ENCODE results near the gene LRFN2. TPM values are rescaled to one million over a fixed set of nuclear protein-coding genes. Genes with fewer than 3 reads are reported as not detected.

Gene LRFN2
- total RNA-seq, 1 experiment from 2014 or later = not detected

GRCh38 chr6:40623178-40623577 lies 36.0 kb upstream of the LRFN2 start:
- TF ChIP-seq CTCF (IDR thresholded peaks at IDR 0.05; ENCODE audit: insufficient read depth in 1 of 2, low read depth in 1 of 2, low read length in 1 of 2, severe bottlenecking in 1 of 2, unreplicated experiment in 1 of 2) = no peak
- CTCF ChIA-PET = no interaction called here
- Mint-ChIP-seq H3K9me3 (ENCODE audit: unreplicated experiment) (peaks cover 10% of the 10 kb centered on the region), H3K4me3 (ENCODE audit: unreplicated experiment) (no peak overlapping the region), H3K36me3 (ENCODE audit: insufficient read depth, unreplicated experiment) (no peaks in the 10 kb centered on the region), H3K27me3 (ENCODE audit: insufficient read depth, unreplicated experiment) (peaks cover 3% of the 10 kb centered on the region), H3K4me1 (ENCODE audit: low read depth, unreplicated experiment) (no peaks in the 10 kb centered on the region), H3K27ac (ENCODE audit: unreplicated experiment) (no peak overlapping the region)
- no peaks in the 10 kb centered on the region for H3K4me1 ChIP-seq
- DNase-seq = no peak
- H3K4me3 ChIP-seq (ENCODE audit: low read depth, low read length) = no peak overlapping the region
- no peaks in the 10 kb centered on the region for H3K9me3 ChIP-seq
- H3K36me3 ChIP-seq (ENCODE audit: control insufficient read depth, insufficient read depth, low read length) = no peaks in the 10 kb centered on the region
- intact Hi-C loops (cut with micrococcal nuclease; ENCODE audit: unreplicated experiment) = no loop called here
- BruUV-seq (replicated peaks) = no TSS peak
- POLR2A ChIA-PET = no interaction called here
- no peaks in the 10 kb centered on the region for H3K27me3 ChIP-seq (replicated peaks; ENCODE audit: control insufficient read depth, insufficient read depth, low read length)

GRCh38 chr6:40620574-40621240 lies 33.5 kb upstream of the LRFN2 start:
- intact Hi-C loops (cut with micrococcal nuclease; ENCODE audit: unreplicated experiment) = no loop called here
- ChIA-PET CTCF (no interaction called here), POLR2A (no interaction called here)

GRCh38 chr6:40614671-40615070 lies 27.5 kb upstream of the LRFN2 start:
- POLR2A ChIA-PET = no interaction called here
- Histone ChIP-seq H3K4me1 (no peaks in the 10 kb centered on the region), H3K27me3 (replicated peaks; ENCODE audit: control insufficient read depth, insufficient read depth, low read length) (no peaks in the 10 kb centered on the region; the same call in 1 of the 2 replicates), H3K36me3 (ENCODE audit: control insufficient read depth, insufficient read depth, low read length) (no peaks in the 10 kb centered on the region), H3K9me3 (0 out of 2 replicates have a peak, but pooled peaks cover 3% of the 10 kb centered on the region), H3K4me3 (ENCODE audit: low read depth, low read length) (no peak overlapping the region)
- Mint-ChIP-seq H3K4me3 (ENCODE audit: unreplicated experiment) (no peak overlapping the region), H3K27ac (ENCODE audit: unreplicated experiment) (no peak overlapping the region), H3K27me3 (ENCODE audit: insufficient read depth, unreplicated experiment) (peaks cover 33% of the 10 kb centered on the region), H3K9me3 (ENCODE audit: unreplicated experiment) (no peaks in the 10 kb centered on the region), H3K36me3 (ENCODE audit: insufficient read depth, unreplicated experiment) (no peaks in the 10 kb centered on the region), H3K4me1 (ENCODE audit: low read depth, unreplicated experiment) (no peaks in the 10 kb centered on the region)
- no peak for DNase-seq
- no TSS peak for BruUV-seq (replicated peaks)
- CTCF ChIA-PET = no interaction called here
- intact Hi-C loops (cut with micrococcal nuclease; ENCODE audit: unreplicated experiment) = no loop called here
- no peak for TF ChIP-seq CTCF (IDR thresholded peaks at IDR 0.05; ENCODE audit: insufficient read depth in 1 of 2, low read depth in 1 of 2, low read length in 1 of 2, severe bottlenecking in 1 of 2, unreplicated experiment in 1 of 2)

More at GRCh38 chr6:40620574-40621240, 33.5 kb upstream of the LRFN2 start:
- Histone ChIP-seq H3K27me3 (replicated peaks; ENCODE audit: control insufficient read depth, insufficient read depth, low read length) (no peaks in the 10 kb centered on the region), H3K4me3 (ENCODE audit: low read depth, low read length) (no peak overlapping the region), H3K36me3 (ENCODE audit: control insufficient read depth, insufficient read depth, low read length) (no peaks in the 10 kb centered on the region), H3K9me3 (0 out of 2 replicates have a peak, but pooled peaks cover 3% of the 10 kb centered on the region), H3K4me1 (no peaks in the 10 kb centered on the region)
- Mint-ChIP-seq H3K27ac (ENCODE audit: unreplicated experiment) (no peak overlapping the region), H3K27me3 (ENCODE audit: insufficient read depth, unreplicated experiment) (peaks cover 13% of the 10 kb centered on the region), H3K4me1 (ENCODE audit: low read depth, unreplicated experiment) (no peaks in the 10 kb centered on the region), H3K9me3 (ENCODE audit: unreplicated experiment) (peaks cover 5% of the 10 kb centered on the region), H3K4me3 (ENCODE audit: unreplicated experiment) (no peak overlapping the region), H3K36me3 (ENCODE audit: insufficient read depth, unreplicated experiment) (no peaks in the 10 kb centered on the region)
- no TSS peak for BruUV-seq (replicated peaks)
- DNase-seq = no peak
- no peak for TF ChIP-seq CTCF (IDR thresholded peaks at IDR 0.05; ENCODE audit: insufficient read depth in 1 of 2, low read depth in 1 of 2, low read length in 1 of 2, severe bottlenecking in 1 of 2, unreplicated experiment in 1 of 2)

All from Caco-2 (cell line).